PC-9 (cell line): Measurements from ENCODE around the gene EFCAB11. TPM values are rescaled to one million over a fixed set of nuclear protein-coding genes. Genes with fewer than 3 reads are reported as not detected.

Source experiments
- BruUV-seq: library from RNA; stranded (reverse); fragments of 400-500 nt; replicated peaks from 2 replicates; lab custom pipeline; 2021; lab: Mats Ljungman, UMichigan
- CTCF ChIA-PET: fragments of 300-600 bp; sonication (Branson Sonifier 250); formaldehyde crosslinking; loops from one replicate; lab custom pipeline; 2022; ENCODE audit warnings: antibody characterized with exemption; lab: Charles Lee
- POLR2A ChIA-PET: fragments of 300-600 bp; sonication (Branson Sonifier 250); formaldehyde crosslinking; loops from one replicate; lab custom pipeline; 2022; ENCODE audit warnings: antibody characterized with exemption; ENCODE audit not compliant: unreplicated experiment; lab: Charles Lee
- DNase-seq, 2 experiments: peaks; one replicate each; pipeline versions ENCODE4 v3.0.0 to v3.0.0-alpha.2; 2015 to 2022; ENCODE audit warnings: mixed read lengths in 1 of 2
- H2AFZ ChIP-seq: fragments of 200-600 bp; sonication (generic); 2 replicates; pipeline ENCODE4 v1.8.1; 2017; ENCODE audit warnings: antibody characterized with exemption
- H3F3A ChIP-seq: fragments of 200-600 bp; sonication (generic); 2 replicates; pipeline ENCODE4 v1.8.1; 2017; ENCODE audit warnings: antibody characterized with exemption, mild to moderate bottlenecking, low read depth; ENCODE audit not compliant: insufficient read depth
- H3K27ac ChIP-seq: fragments of 200-600 bp; sonication (generic); 2 replicates; pipeline ENCODE4 v1.6.1; 2016; ENCODE audit warnings: mixed run types
- H3K27me3 ChIP-seq: fragments of 200-600 bp; sonication (generic); 2 replicates; pipeline ENCODE4 v1.6.1; 2016; ENCODE audit warnings: low read depth, mixed run types; ENCODE audit not compliant: insufficient read depth
- H3K36me3 ChIP-seq: fragments of 200-600 bp; sonication (generic); 2 replicates; pipeline ENCODE4 v1.6.1; 2016; ENCODE audit warnings: low read depth, mixed run types
- H3K4me1 ChIP-seq: fragments of 200-600 bp; sonication (generic); replicated peaks from 2 replicates; pipeline ENCODE4 v1.6.1; 2016; ENCODE audit warnings: mixed run types; ENCODE audit not compliant: insufficient read depth
- H3K4me2 ChIP-seq: fragments of 200-600 bp; sonication (generic); 2 replicates; pipeline ENCODE4 v1.6.1; 2017; ENCODE audit warnings: mixed run types
- H3K4me3 ChIP-seq: fragments of 200-600 bp; sonication (generic); 2 replicates; pipeline ENCODE4 v1.6.1; 2016; ENCODE audit warnings: mixed run types
- H3K79me2 ChIP-seq: fragments of 200-600 bp; sonication (generic); 2 replicates; pipeline ENCODE4 v1.6.1; 2017; ENCODE audit warnings: low read depth, mixed run types
- H3K9me2 ChIP-seq: fragments of 200-600 bp; sonication (generic); 2 replicates; pipeline ENCODE4 v1.8.1; 2017; ENCODE audit warnings: mild to moderate bottlenecking; ENCODE audit not compliant: insufficient read depth
- H3K9me3 ChIP-seq: fragments of 200-600 bp; sonication (generic); 2 replicates; pipeline ENCODE4 v1.8.1; 2016; ENCODE audit warnings: low read depth; ENCODE audit not compliant: insufficient read depth
- H4K20me1 ChIP-seq: fragments of 200-600 bp; sonication (generic); 2 replicates; pipeline ENCODE4 v1.8.1; 2017; ENCODE audit not compliant: insufficient read depth
- CTCF ChIP-seq: fragments of 200-600 bp; sonication (generic); conservative IDR thresholded peaks from 2 replicates; pipeline ENCODE4 v1.6.1; 2017; ENCODE audit warnings: mixed run types, antibody characterized with exemption, mild to moderate bottlenecking, moderate library complexity
- EZH2 ChIP-seq: fragments of 200-600 bp; sonication (generic); IDR thresholded peaks from 2 replicates; pipeline ENCODE4 v1.8.0; 2017; ENCODE audit warnings: antibody characterized with exemption, low read depth
- intact Hi-C: fragments of 100-400 bp; cut with micrococcal nuclease; formaldehyde crosslinking; loops from one replicate; pipeline ENCODE4 v1.10.0; 2022; ENCODE audit not compliant: unreplicated experiment
- total RNA-seq: library from RNA; stranded (reverse); gene quantifications from 2 replicates; pipeline ENCODE4 v1.2.3, GENCODE V29; 2021

The EFCAB11 gene
- total RNA-seq, 1 experiment from 2014 or later, result 8.4 TPM

- no peaks in the 10 kb centered on the region for H3K4me1 ChIP-seq
- no peak overlapping the region for H3K4me2 ChIP-seq
- intact Hi-C loops, result no loop called here
- no TSS peak for BruUV-seq
- no peak overlapping the region for H3K4me3 ChIP-seq
- 0 out of 2 replicates have a peak, but pooled peaks cover 2% of the 10 kb centered on the region for H3K79me2 ChIP-seq
- no peak overlapping the region for H3K27ac ChIP-seq
- H3F3A ChIP-seq, result no peaks in the 10 kb centered on the region
- no peak for TF ChIP-seq EZH2
- TF ChIP-seq CTCF, result no peak
- no peak for DNase-seq
- no peak overlapping the region for H2AFZ ChIP-seq
- no peaks in the 10 kb centered on the region for H3K9me2 ChIP-seq
- POLR2A ChIA-PET, result no interaction called here
- no peaks in the 10 kb centered on the region for H3K27me3 ChIP-seq
- no peaks in the 10 kb centered on the region for H3K36me3 ChIP-seq
- no peaks in the 10 kb centered on the region for H3K9me3 ChIP-seq
- H4K20me1 ChIP-seq, result no peaks in the 10 kb centered on the region
- CTCF ChIA-PET, result no interaction called here
Measured at GRCh38 chr14:89963288-89963978, 8.9 kb upstream of the EFCAB11 start.

GRCh38 chr14:89960914-89961313 is 6.4 kb upstream of the EFCAB11 start:
- Histone ChIP-seq H3K27ac (no peak overlapping the region), H3K79me2 (peaks cover 21% of the 10 kb centered on the region), H3K27me3 (no peaks in the 10 kb centered on the region), H3K4me3 (no peak overlapping the region), H2AFZ (no peak overlapping the region), H3F3A (peaks cover 5% of the 10 kb centered on the region; the same call in 1 of the 2 replicates), H3K9me3 (no peaks in the 10 kb centered on the region), H3K4me2 (no peak overlapping the region), H3K9me2 (no peaks in the 10 kb centered on the region), H3K36me3 (no peaks in the 10 kb centered on the region), H4K20me1 (no peaks in the 10 kb centered on the region), H3K4me1 (peaks cover 10% of the 10 kb centered on the region; the same call in 1 of the 2 replicates)
- no peak for DNase-seq
- no TSS peak for BruUV-seq
- POLR2A ChIA-PET, result no interaction called here
- CTCF ChIA-PET, result no interaction called here
- TF ChIP-seq EZH2 (no peak), CTCF (no peak)
- intact Hi-C loops, result no loop called here

- no peak for DNase-seq
- ChIA-PET POLR2A (no interaction called here), CTCF (no interaction called here)
- H4K20me1 ChIP-seq, result no peaks in the 10 kb centered on the region
- no TSS peak for BruUV-seq
- H3K36me3 ChIP-seq, result no peaks in the 10 kb centered on the region
- H3K79me2 ChIP-seq, result peaks cover 21% of the 10 kb centered on the region
- intact Hi-C loops, result loop anchor here (10.0 kb wide), 1 partner anchor 795 kb away; no protein-coding TSS in a partner anchor
- no peak overlapping the region for H2AFZ ChIP-seq
- no peak overlapping the region for H3K4me3 ChIP-seq
- peaks cover 10% of the 10 kb centered on the region; the same call in 1 of the 2 replicates for H3K4me1 ChIP-seq
- no peaks in the 10 kb centered on the region for H3K9me2 ChIP-seq
- H3K27me3 ChIP-seq, result no peaks in the 10 kb centered on the region
- H3K27ac ChIP-seq, result no peak overlapping the region
- H3K4me2 ChIP-seq, result no peak overlapping the region
- no peak for TF ChIP-seq EZH2
- TF ChIP-seq CTCF, result no peak
- no peaks in the 10 kb centered on the region for H3K9me3 ChIP-seq
- peaks cover 5% of the 10 kb centered on the region; the same call in 1 of the 2 replicates for H3F3A ChIP-seq
Measured at GRCh38 chr14:89959853-89960445, 5.4 kb upstream of the EFCAB11 start.
